H1 (cell line): ENCODE results near the gene ACP6.

Experiments used
- CBX8 ChIP-seq: fragments of 300-800, 300-1000 bp; sonication (generic); IDR thresholded peaks from 2 replicates; pipeline ENCODE4 v1.7.1; 2016; ENCODE audit warnings: low read depth, low read length, borderline replicate concordance
- CHD1 ChIP-seq: IDR thresholded peaks from 2 replicates; pipeline ENCODE4 v1.6.1; 2012; ENCODE audit warnings: low read depth, low read length, improper control_type of control experiment
- CTCF ChIP-seq, 3 experiments: IDR thresholded peaks; 1 replicate in 2 of 3; 2 replicates in 1 of 3; pipeline versions ENCODE4 v1.5.1 to v1.6.1; 2011; ENCODE audit warnings: low read length in 3 of 3, mild to moderate bottlenecking in 3 of 3, inconsistent platforms in 2 of 3, low read depth in 1 of 3, moderate library complexity in 1 of 3; ENCODE audit not compliant: insufficient read depth in 1 of 3; ENCODE audit errors: control extremely low read depth in 1 of 3
- EP300 ChIP-seq, 2 experiments: IDR thresholded peaks; 1 replicate in 1 of 2; 2 replicates in 1 of 2; pipeline ENCODE4 v1.6.1; 2011 to 2012; ENCODE audit warnings: low read depth in 2 of 2, low read length in 2 of 2, mild to moderate bottlenecking in 2 of 2, borderline replicate concordance in 1 of 2, inconsistent platforms in 1 of 2, moderate library complexity in 1 of 2
- EZH2 ChIP-seq: fragments of 200-600 bp; sonication (generic); IDR thresholded peaks from 2 replicates; pipeline ENCODE4 v1.7.1; 2012; ENCODE audit warnings: low read depth, mild to moderate bottlenecking, moderate library complexity, low read length, inconsistent platforms; ENCODE audit not compliant: severe bottlenecking
- HDAC6 ChIP-seq: IDR thresholded peaks from one replicate; pipeline ENCODE4 v1.7.1; 2012; ENCODE audit warnings: low read depth, mild to moderate bottlenecking, inconsistent platforms, low read length, moderate library complexity
- JUN ChIP-seq: IDR thresholded peaks from 2 replicates; pipeline ENCODE4 v1.6.1; 2011; ENCODE audit warnings: low read depth, mild to moderate bottlenecking, improper control_type of control experiment, low read length
- JUND ChIP-seq: IDR thresholded peaks from 2 replicates; pipeline ENCODE4 v1.6.1; 2011; ENCODE audit warnings: mild to moderate bottlenecking, improper control_type of control experiment, low read length
- MAX ChIP-seq: IDR thresholded peaks from 2 replicates; pipeline ENCODE4 v1.6.1; 2012; ENCODE audit warnings: inconsistent platforms
- USF2 ChIP-seq: IDR thresholded peaks from 2 replicates; pipeline ENCODE4 v1.6.1; 2011; ENCODE audit warnings: low read length, improper control_type of control experiment
- TF ChIP-seq, protein P1 (sequence below): IDR thresholded peaks from 2 replicates; pipeline ENCODE4 v1.6.1; 2011; ENCODE audit warnings: low read depth, mild to moderate bottlenecking, low read length; ENCODE audit not compliant: insufficient read depth

DNA sequence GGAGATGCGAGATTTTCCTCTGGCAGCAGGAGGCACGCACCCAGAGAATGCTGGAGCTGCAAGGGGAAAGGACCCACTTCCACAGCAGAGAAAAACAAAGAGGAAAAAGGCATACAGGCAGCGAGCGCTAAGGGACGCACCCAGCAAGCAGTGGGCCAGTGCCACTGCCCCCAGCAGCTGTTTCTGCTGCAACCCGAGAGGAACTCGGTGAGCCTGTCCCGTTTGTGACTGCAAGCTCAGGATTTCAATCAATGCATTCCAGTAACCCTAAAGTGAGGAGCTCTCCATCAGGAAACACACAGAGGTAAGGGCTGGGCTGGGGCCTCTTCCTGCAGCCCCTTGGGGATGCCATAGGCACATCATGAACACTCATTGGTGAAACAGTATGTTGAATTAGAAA, 58.7 kb downstream of the ACP6 start:
- TF ChIP-seq CTCF (IDR thresholded peaks at IDR 0.05; ENCODE audit: control extremely low read depth in 1 of 3, insufficient read depth in 1 of 3, low read depth in 1 of 3, low read length in 3 of 3) (no peak), HDAC6 (no peak), EP300 (IDR thresholded peaks at IDR 0.05; ENCODE audit: borderline replicate concordance in 1 of 2, low read depth in 2 of 2, low read length in 2 of 2) (no peak), EZH2 (no peak), JUND (no peak), MAX (no peak), CBX8 (no peak), CHD1 (no peak), JUN (no peak), USF2 (no peak)
- TF ChIP-seq, protein P1, sequence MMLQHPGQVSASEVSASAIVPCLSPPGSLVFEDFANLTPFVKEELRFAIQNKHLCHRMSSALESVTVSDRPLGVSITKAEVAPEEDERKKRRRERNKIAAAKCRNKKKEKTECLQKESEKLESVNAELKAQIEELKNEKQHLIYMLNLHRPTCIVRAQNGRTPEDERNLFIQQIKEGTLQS: no peak
